Endothelial cell of umbilical vein (primary cell): ENCODE data around the gene MGST2. TPM values are rescaled to one million over a fixed set of nuclear protein-coding genes. Genes with fewer than 3 reads are reported as not detected.

ENCODE experiments used
- BruUV-seq: library from RNA; stranded (reverse); fragments of 400-500 nt; replicated peaks from 2 replicates; lab custom pipeline; 2021; lab: Mats Ljungman, UMichigan
- CTCF ChIA-PET: fragments of 300-600, 350-600 bp; sonication (Branson Sonifier 250); formaldehyde crosslinking; loops from one replicate; lab custom pipeline; 2021; ENCODE audit warnings: antibody characterized with exemption, inconsistent platforms; lab: Charles Lee
- POLR2A ChIA-PET: fragments of 300-600, 350-600 bp; sonication (Branson Sonifier 250); formaldehyde crosslinking; loops from one replicate; lab custom pipeline; 2021; ENCODE audit warnings: antibody characterized with exemption, inconsistent platforms; lab: Charles Lee
- DNase-seq: peaks from one replicate; pipeline ENCODE4 v3.0.0-alpha.2; 2011; ENCODE audit warnings: low read depth, low spot score
- FAIRE-seq: peaks from 2 replicates; lab custom pipeline; 2011; peaks lifted over from hg19 to GRCh38; lab: Jason Lieb, UNC
- H2AFZ ChIP-seq: 2 replicates; pipeline ENCODE4 v1.6.0; 2012; ENCODE audit warnings: low read depth, low read length, control low read depth, inconsistent platforms
- H3K27ac ChIP-seq: 2 replicates; pipeline ENCODE4 v1.5.1; 2011; ENCODE audit warnings: low read depth, mild to moderate bottlenecking, control low read depth, low read length, moderate library complexity; ENCODE audit not compliant: insufficient read depth
- H3K27me3 ChIP-seq, 2 experiments: 2 replicates each; pipeline versions ENCODE4 v1.6.0 to v1.6.1; 2011; ENCODE audit warnings: low read length in 2 of 2, mixed read lengths in 1 of 2; ENCODE audit not compliant: control insufficient read depth in 2 of 2, insufficient read depth in 2 of 2
- H3K36me3 ChIP-seq, 2 experiments: 2 replicates in 1 of 2; 3 replicates in 1 of 2; pipeline ENCODE4 v1.5.1; 2011; ENCODE audit warnings: low read length in 2 of 2, mild to moderate bottlenecking in 1 of 2, moderate library complexity in 1 of 2; ENCODE audit not compliant: control insufficient read depth in 2 of 2, insufficient read depth in 2 of 2; ENCODE audit errors: extremely low read depth in 1 of 2
- H3K4me1 ChIP-seq: 3 replicates; pipeline ENCODE4 v1.5.1; 2011; ENCODE audit warnings: mild to moderate bottlenecking, low read length; ENCODE audit not compliant: control insufficient read depth, insufficient read depth; ENCODE audit errors: extremely low read depth
- H3K4me2 ChIP-seq: 2 replicates; pipeline ENCODE4 v1.6.1; 2011; ENCODE audit warnings: low read length, control low read depth, mixed read lengths; ENCODE audit not compliant: insufficient read depth
- H3K4me3 ChIP-seq, 3 experiments: fragments of 200-600 bp in 1 of 3; sonication (generic), shearing (Covaris generic) in 1 of 3; replicated peaks in 1 of 3; 2 replicates each; pipeline ENCODE4 v1.5.1; 2011 to 2016; ENCODE audit warnings: control low read depth in 3 of 3, low read length in 3 of 3, mild to moderate bottlenecking in 2 of 3, inconsistent platforms in 1 of 3, low read depth in 1 of 3, moderate library complexity in 1 of 3; ENCODE audit not compliant: insufficient read depth in 1 of 3
- H3K79me2 ChIP-seq: 2 replicates; pipeline ENCODE4 v1.6.0; 2012; ENCODE audit warnings: low read length, inconsistent platforms; ENCODE audit not compliant: control insufficient read depth, insufficient read depth
- H3K9ac ChIP-seq: replicated peaks from 2 replicates; pipeline ENCODE3; 2011; ENCODE audit warnings: low read length, control low read depth; ENCODE audit not compliant: insufficient read depth; ENCODE audit errors: extremely low read depth
- H3K9me1 ChIP-seq: replicated peaks from 3 replicates; pipeline ENCODE4 v1.6.0; 2011; ENCODE audit warnings: mild to moderate bottlenecking, low read length; ENCODE audit not compliant: control insufficient read depth, insufficient read depth; ENCODE audit errors: extremely low read depth
- H3K9me3 ChIP-seq: replicated peaks from 2 replicates; pipeline ENCODE4 v1.5.1; 2012; ENCODE audit warnings: low read length, inconsistent platforms; ENCODE audit not compliant: control insufficient read depth, insufficient read depth
- H4K20me1 ChIP-seq: replicated peaks from 2 replicates; pipeline ENCODE3; 2011; ENCODE audit warnings: mild to moderate bottlenecking, low read length; ENCODE audit not compliant: control insufficient read depth, insufficient read depth; ENCODE audit errors: extremely low read depth
- EZH2 ChIP-seq: IDR thresholded peaks from 2 replicates; pipeline ENCODE4 v1.6.1; 2012; ENCODE audit warnings: borderline replicate concordance, low read depth, mild to moderate bottlenecking, moderate library complexity, low read length, inconsistent platforms; ENCODE audit not compliant: severe bottlenecking
- FOS ChIP-seq: IDR thresholded peaks from 2 replicates; pipeline ENCODE4 v1.6.1; 2011; ENCODE audit warnings: mild to moderate bottlenecking, low read length, moderate library complexity, borderline replicate concordance; ENCODE audit not compliant: insufficient read depth
- GATA2 ChIP-seq: IDR thresholded peaks from 2 replicates; pipeline ENCODE4 v1.7.0; 2011; ENCODE audit warnings: low read depth, mild to moderate bottlenecking, moderate library complexity, mixed read lengths, low read length; ENCODE audit not compliant: insufficient read length, insufficient read depth
- JUN ChIP-seq: IDR thresholded peaks from 2 replicates; pipeline ENCODE4 v1.6.1; 2011; ENCODE audit warnings: borderline replicate concordance, low read depth; ENCODE audit not compliant: insufficient read length, insufficient read depth
- MAX ChIP-seq: IDR thresholded peaks from 2 replicates; pipeline ENCODE4 v1.6.1; 2011; ENCODE audit not compliant: insufficient read depth, insufficient read length
- MYC ChIP-seq: IDR thresholded peaks from one replicate; pipeline ENCODE4 v1.6.1; 2011; ENCODE audit warnings: mild to moderate bottlenecking, low read depth, low read length
- POLR2A ChIP-seq: IDR thresholded peaks from 2 replicates; pipeline ENCODE4 v1.6.1; 2012; ENCODE audit warnings: low read depth, mild to moderate bottlenecking, control low read depth, low read length
- POLR2AphosphoS5 ChIP-seq: IDR thresholded peaks from 2 replicates; pipeline ENCODE4 v1.6.1; 2012; ENCODE audit warnings: low read depth, mild to moderate bottlenecking, control low read depth, low read length, moderate library complexity; ENCODE audit not compliant: insufficient read depth
- dilution Hi-C: fragments of 300-500 bp; cut with MboI; formaldehyde crosslinking; loops from one replicate; pipeline ENCODE4 v1.15.0; 2019; ENCODE audit warnings: low sequenced_read_pairs; ENCODE audit not compliant: extremely low pct_ligation_motif_present
- intact Hi-C: fragments of 100-400 bp; cut with micrococcal nuclease; formaldehyde crosslinking; loops from one replicate; pipeline ENCODE4 v1.10.0; 2022
- polyA plus RNA-seq, 4 experiments: library from polyadenylated mRNA; depleted of rRNA in 3 of 4; stranded (reverse) in 3 of 4; unstranded in 1 of 4; fragments of >200 nt; gene quantifications; 2 replicates each; pipeline versions ENCODE4 v1.2.1 to v1.2.3, GENCODE V29; 2011 to 2012; ENCODE audit warnings: missing spikeins in 1 of 4
- total RNA-seq: library from RNA; stranded (reverse); gene quantifications from 2 replicates; pipeline ENCODE4 v1.2.3, GENCODE V29; 2021
- TF ChIP-seq, protein P1 (sequence below), 2 donors: IDR thresholded peaks; 1 replicate in 1 of 2; 2 replicates in 1 of 2; pipeline ENCODE4 v1.5.1; 2011; ENCODE audit warnings: low read length in 2 of 2, mild to moderate bottlenecking in 2 of 2, moderate library complexity in 2 of 2, control low read depth in 1 of 2, inconsistent platforms in 1 of 2, low read depth in 1 of 2; ENCODE audit not compliant: insufficient read depth in 1 of 2; ENCODE audit errors: extremely low read depth in 1 of 2

MGST2 gene
- total and polyA plus RNA-seq, 2 donors (not counting 3 experiments of a cell fraction or from before 2014, with no cell fraction given): 64.3 to 78.9 TPM

DNA sequence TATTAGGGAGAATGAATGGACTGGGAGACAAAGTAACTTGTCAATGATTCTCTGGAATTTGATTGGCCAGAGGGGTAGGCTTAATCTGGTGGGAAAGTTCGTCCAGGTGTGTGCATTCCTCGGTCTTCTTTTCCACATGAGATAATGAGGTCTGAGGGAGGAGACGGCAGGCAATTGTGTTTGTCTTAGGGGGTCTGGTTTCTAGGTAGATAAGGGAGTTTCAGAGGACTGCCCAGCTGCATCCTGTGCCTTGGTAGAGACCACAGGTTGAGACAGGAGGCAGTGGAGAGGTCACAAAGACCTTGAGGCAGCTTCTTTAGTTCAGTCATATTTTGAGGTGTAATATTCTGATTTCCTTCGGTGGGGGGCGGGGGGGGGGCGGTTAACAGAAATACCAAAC, 4.3 kb downstream of the MGST2 start:
- H3K9me1 ChIP-seq: no peaks in the 10 kb centered on the region
- TF ChIP-seq EZH2 (no peak), JUN (no peak), POLR2AphosphoS5 (no peak), GATA2 (no peak), FOS (no peak), MYC (no peak), POLR2A (no peak), MAX (no peak)
- TF ChIP-seq, protein P1, sequence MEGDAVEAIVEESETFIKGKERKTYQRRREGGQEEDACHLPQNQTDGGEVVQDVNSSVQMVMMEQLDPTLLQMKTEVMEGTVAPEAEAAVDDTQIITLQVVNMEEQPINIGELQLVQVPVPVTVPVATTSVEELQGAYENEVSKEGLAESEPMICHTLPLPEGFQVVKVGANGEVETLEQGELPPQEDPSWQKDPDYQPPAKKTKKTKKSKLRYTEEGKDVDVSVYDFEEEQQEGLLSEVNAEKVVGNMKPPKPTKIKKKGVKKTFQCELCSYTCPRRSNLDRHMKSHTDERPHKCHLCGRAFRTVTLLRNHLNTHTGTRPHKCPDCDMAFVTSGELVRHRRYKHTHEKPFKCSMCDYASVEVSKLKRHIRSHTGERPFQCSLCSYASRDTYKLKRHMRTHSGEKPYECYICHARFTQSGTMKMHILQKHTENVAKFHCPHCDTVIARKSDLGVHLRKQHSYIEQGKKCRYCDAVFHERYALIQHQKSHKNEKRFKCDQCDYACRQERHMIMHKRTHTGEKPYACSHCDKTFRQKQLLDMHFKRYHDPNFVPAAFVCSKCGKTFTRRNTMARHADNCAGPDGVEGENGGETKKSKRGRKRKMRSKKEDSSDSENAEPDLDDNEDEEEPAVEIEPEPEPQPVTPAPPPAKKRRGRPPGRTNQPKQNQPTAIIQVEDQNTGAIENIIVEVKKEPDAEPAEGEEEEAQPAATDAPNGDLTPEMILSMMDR (IDR thresholded peaks at IDR 0.05; ENCODE audit: extremely low read depth in 1 of 2, insufficient read depth in 1 of 2, low read depth in 1 of 2, low read length in 2 of 2): no peak
- H3K36me3 ChIP-seq: no peaks in the 10 kb centered on the region
- H3K4me1 ChIP-seq: peaks cover 23% of the 10 kb centered on the region
- CTCF ChIA-PET: interaction anchor here (1.0 to 1.6 kb wide), 3 partner anchors 9 to 13 kb away, joined by 3 to 4 read pairs (median 3); no protein-coding TSS in a partner anchor
- FAIRE-seq (no peak), DNase-seq (no peak)
- H3K4me2 ChIP-seq: no peak overlapping the region
- dilution Hi-C loops (no loop called here), intact Hi-C loops (no loop called here)
- peaks cover 7% of the 10 kb centered on the region for H3K79me2 ChIP-seq
- BruUV-seq: no TSS peak
- POLR2A ChIA-PET: no interaction called here
- no peaks in the 10 kb centered on the region for H4K20me1 ChIP-seq
- H2AFZ ChIP-seq: no peak overlapping the region
- H3K4me3 ChIP-seq: no peak overlapping the region
- H3K9me3 ChIP-seq: no peaks in the 10 kb centered on the region
- H3K27me3 ChIP-seq: no peaks in the 10 kb centered on the region
- no peak overlapping the region for H3K9ac ChIP-seq
- no peak overlapping the region for H3K27ac ChIP-seq
